Measurements from ENCODE around the gene ERBB4.

Gene ERBB4

DNA sequence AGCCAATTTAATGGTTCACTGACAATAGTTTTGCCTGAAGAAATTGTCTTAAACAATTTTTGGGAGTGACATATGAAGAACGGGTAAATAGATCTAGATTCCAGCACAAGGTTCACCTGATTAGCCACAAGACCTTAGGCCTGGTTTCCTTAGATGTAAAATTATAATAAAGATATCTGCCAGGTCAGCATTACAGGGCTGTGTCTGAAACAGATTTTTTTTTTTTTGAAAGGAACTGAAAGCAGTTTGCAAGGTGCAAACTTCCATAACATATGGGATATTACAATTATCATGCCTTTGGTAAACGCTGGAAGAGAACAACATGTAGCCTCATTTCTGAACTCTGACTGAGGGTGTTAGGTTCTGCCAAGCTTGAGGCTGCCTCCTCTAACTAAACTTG lies 599.4 kb downstream of the ERBB4 start:
- FAIRE-seq (no peak), DNase-seq (ENCODE audit: low spot score) (no peak)

DNA sequence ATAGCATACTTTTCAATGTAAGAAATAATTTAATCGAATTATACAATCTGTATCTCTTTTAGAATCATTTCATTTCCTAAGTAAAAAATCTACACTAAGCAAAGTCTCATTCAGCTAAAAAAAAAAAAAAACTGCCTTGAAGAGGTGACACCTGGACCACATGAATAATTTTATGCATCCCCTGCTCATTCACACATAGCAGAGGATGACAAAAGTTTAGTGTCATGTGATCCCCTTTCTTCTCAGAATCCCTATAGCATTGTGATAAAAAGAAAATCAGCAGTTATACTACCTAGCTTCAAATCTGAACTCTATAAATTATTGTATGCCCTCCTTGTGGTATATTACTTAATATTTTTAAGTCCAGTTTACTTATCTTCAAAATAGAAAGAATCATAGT lies 603.8 kb downstream of the ERBB4 start:
- FAIRE-seq = no peak
- DNase-seq (ENCODE audit: low spot score) = no peak

DNA sequence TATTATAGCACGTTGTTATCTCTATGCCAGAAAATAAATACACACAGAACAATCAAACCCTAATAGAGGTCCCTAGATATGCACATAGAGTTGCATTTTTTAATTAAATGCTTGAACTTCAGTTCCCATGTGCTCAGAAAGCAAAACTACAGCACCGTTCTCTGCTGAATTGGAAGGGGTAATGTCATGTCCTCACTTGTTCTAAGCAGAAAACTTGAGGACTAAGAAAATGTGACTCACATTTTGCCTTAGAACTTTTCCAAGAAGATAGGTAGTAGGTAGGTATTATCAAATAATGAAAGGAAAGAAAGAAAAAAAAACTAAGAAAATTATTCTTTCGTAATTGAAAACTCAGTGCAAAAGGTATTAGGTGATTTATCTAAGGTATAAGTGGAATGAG lies 607.3 kb downstream of the ERBB4 start:
- no peak for FAIRE-seq
- no peak for DNase-seq (ENCODE audit: low spot score)

DNA sequence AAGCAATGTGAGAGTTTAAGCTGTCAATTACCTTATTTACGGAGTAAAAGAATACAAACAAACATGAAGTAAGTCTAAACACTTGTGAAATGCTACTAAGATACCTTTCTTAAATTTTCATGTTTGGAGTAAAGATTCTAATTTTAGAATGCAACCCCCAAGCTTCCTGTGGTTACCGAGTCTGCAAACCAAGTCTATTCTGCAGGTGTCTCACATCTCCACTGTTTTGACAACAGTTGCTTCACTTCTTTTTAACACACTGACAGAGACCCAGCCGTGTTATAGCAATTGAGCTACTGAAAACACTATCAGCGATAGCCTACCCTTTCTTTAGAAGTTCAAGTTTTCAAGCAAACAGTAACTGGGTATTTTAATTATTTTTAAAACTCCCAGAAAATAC lies 608.3 kb downstream of the ERBB4 start:
- DNase-seq (ENCODE audit: low spot score) (no peak), FAIRE-seq (no peak)

DNA sequence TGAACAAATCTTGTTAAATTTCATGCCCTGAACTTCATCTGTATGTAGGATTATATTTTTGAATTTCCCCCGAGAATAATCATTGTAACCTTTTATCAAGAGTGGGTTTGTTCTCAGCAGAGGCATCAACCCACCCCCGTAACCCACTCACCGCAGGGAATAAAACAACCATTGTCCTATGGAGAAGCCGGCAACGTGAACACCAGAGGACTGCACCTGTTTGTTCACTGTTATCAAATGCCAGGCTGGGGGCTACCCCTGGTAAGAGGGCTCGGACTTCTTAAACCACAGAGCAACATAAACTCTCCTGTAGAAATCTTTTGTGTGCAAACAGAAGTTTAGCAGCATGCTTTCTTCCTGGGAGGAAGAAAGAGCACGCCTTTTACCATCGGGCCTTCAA lies 610.4 kb downstream of the ERBB4 start:
- DNase-seq (ENCODE audit: low spot score) (no peak), FAIRE-seq (no peak)

DNA sequence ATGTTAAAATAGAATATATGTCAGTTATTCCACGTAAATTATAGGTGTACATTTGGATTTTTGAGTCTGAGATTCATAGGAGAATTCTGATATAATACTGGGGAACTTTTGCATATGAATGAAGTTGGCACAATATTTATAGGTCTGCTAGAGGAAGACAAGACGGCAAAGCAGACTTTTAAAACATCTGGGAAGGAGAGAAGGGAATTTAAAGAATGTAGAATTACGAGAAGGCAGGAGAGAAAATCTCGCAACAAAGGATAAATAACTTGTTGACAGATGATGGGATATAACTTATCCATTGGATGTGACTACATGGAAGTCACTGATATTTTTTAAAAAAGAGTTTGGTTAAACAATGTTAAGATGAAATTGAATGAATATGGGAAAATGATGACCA lies 615.6 kb downstream of the ERBB4 start:
- no peak for DNase-seq (ENCODE audit: low spot score)
- no peak for FAIRE-seq

DNA sequence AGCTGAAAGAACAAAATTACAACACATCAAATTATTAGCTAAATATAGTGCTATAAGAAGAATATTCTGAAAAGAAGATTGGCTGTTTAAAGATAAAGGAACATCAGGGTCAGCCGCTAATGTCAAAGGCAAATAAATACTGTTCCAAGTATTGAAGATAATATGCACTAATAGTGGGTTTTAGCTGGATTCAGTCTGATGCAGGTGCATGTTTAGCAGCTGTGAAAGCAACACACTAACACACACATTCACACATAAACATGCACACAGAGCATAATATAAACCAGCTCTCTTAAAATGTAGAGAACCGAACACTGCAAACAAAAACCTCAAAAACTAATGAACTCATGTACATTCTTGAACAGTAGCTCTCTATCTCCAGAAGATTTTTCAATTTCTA lies 634.6 kb downstream of the ERBB4 start:
- DNase-seq (ENCODE audit: low spot score) = no peak
- no peak for FAIRE-seq

DNA sequence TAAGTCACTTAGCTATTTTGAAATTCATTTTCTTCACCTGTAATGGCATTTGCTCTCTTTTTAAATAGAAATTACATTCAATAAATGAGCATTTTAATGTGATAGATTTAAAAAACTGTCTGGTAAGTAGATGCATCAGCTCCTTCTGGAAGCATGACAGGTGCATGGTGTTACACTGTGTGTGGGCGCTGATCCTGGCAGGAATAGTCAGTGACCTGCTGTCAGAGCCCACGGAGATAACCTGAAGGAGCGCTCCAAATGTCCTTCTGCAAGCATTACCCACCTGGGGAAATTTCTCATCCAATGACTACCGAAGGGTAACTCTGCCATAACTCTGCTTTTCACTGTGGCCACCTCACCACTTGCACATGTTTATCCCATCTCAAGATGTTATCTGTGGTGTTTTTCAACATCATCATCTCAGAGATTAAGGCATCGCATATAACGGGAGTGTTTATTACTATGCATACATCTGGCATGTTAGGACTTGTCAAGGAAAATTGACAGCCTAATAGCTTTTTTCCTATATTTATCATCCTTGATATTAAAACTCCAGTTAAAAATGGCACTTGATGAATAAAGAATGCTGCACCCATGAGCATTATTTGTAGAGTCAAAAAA lies 637.3 kb downstream of the ERBB4 start:
- no peak for DNase-seq (ENCODE audit: low spot score)
- FAIRE-seq = no peak

DNA sequence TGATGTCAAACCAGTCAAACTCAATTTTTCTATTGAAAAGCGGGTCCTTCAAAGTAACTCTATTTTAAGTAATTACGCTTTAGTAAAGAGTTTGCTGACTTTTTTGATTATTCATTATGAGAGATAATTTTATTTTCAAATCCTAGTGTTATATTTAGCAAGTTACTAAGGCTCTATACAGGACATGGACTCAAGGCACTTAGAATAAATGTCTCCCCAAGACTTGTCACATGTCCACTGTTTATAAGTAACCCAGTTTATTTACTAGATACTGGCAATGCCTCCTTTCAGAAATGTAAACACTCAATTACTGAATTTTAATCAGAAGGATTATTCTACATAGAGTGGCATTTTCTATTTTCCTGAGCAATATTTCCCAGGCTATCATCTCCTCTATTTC lies 638.1 kb downstream of the ERBB4 start:
- FAIRE-seq (no peak), DNase-seq (ENCODE audit: low spot score) (no peak)

DNA sequence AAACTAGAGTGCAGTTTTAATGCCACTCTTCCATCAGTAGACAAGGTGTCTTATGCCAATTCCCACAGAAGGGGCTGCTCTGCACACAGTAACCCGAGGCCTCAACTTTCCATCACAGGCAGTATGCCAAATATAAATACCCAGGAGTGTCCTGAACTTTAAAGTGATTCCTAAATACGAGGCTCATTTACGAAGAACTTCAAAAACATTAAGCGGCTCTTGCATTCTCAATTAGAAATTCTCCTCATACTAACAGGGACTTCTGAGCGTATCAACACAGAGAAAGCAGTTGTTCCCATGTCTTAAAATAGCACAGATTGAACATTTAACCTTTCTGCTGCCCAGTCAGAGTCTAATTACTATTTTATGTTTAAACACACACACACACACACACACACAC lies 638.6 kb downstream of the ERBB4 start:
- DNase-seq (ENCODE audit: low spot score) (no peak), FAIRE-seq (no peak)

DNA sequence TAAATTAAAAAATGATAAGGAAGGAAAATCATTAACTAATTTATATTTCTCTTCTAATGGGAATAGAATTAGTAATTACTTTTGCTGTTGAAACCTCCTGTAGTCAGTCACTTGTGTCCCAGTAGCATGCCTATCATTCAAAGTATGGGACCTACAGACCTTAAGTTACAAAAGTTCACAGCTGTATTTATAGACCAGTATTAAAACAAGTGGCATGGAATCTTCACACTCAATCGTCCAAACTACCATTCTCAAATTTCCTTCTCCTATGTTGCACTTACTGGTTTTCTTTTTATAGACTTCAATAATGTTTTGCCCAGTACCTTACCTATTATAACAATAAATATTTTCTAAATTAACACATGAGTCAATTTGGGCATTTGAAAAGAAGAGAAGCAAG lies 639.9 kb downstream of the ERBB4 start:
- FAIRE-seq = no peak

DNA sequence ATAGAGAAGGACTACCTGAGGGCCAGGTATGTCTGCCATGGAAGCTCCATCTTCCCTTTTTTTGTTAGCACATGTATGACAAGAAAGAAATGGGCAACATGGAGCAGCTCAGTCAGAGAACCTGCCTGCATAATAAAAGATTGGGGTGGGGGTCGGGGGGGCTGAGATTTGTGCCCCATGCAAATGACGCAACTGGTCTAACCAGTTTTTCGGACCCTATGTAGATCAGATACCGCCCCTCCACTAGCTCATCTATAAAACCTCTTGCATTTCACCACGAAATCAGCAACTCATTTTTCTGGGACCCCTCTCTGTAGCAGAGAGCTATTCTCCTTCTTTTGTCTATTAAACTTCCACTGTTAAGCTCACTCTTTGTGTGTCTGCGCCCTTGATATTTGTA lies 657.2 kb downstream of the ERBB4 start:
- FAIRE-seq (no peak), DNase-seq (ENCODE audit: low spot score) (no peak)

More for the DNA sequence above, 639.9 kb downstream of the ERBB4 start:
- DNase-seq (ENCODE audit: low spot score) = no peak

DNA sequence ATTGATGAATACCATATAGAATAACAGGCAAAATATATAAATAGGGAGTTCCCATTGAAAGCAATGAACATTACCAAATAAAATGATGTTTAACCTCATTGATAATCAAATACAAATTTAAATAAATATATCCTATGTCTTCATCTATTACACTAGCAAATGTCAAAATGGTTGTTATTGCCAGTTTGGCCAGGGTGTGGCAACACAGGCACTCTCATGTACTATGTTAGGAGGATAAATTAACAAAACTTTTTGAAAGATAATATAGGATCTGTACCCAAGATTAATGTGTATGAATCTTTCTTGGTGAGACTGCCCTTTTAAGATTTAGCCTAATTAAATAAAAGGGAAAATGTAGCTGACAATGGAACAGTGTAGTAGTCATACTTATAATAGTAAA lies 659.3 kb downstream of the ERBB4 start:
- DNase-seq (ENCODE audit: low spot score) (no peak), FAIRE-seq (no peak)

DNA sequence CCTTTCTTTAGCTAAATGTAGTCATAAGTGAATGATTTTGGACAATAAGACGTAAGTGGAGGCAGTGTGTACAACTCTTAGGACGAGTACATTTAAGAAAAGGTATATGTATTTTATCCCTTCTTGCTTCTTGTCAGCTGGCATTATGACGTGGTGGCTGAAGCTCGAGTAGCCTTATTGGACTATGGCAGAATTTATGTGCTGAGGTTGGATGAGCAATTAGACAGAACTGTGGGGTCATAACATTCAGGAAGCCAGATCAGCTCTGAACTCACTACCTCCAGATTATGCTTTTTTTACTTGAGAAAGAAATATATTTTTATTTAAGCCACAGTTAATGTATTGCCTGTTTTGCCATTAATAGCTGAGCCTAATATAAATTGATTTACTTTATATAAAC lies 661.5 kb downstream of the ERBB4 start:
- FAIRE-seq (no peak), DNase-seq (ENCODE audit: low spot score) (no peak)

DNA sequence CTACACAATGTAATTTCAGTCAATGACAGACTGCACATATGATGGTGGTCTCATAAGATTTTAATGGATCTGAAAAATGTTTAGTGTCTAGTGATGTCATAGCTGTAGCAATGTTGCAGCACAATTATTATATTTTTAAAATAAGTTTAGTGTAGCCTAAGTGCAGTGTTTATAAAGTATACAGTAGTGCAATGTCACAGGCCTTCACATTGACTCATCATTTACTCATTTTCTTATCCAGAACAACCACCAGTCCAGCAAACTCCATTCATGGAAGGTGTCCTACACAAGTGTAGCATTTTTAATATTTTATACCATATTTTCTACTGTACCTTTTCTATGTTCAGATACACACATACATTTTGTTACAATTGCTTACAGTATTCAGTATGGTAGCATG lies 663.1 kb downstream of the ERBB4 start:
- no peak for FAIRE-seq
- no peak for DNase-seq (ENCODE audit: low spot score)

DNA sequence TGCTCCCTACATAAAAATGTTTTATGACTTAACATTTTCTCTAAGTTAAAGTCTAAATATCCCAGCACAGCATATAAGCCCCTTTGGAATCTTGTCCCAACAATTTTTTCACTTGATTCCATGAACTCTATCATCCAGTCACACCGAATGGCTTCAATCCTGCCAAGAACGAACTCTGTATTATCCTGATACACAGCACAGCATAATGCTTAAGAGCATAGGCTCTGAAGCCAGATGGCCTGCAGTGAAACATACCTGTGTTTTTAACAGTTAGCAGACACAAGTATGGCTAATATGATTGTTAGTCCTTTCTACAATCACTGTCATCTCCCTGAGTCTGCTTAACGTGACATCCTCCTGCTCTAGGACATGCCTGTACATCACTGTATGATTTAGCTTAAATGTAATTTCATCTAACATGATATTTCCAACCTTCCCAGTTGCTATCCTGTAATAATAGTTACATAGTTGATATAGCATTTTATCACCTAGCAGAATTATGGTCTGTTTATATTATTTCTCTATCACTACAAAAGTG lies 669.5 kb downstream of the ERBB4 start:
- FAIRE-seq = no peak
- DNase-seq (ENCODE audit: low spot score) = no peak

DNA sequence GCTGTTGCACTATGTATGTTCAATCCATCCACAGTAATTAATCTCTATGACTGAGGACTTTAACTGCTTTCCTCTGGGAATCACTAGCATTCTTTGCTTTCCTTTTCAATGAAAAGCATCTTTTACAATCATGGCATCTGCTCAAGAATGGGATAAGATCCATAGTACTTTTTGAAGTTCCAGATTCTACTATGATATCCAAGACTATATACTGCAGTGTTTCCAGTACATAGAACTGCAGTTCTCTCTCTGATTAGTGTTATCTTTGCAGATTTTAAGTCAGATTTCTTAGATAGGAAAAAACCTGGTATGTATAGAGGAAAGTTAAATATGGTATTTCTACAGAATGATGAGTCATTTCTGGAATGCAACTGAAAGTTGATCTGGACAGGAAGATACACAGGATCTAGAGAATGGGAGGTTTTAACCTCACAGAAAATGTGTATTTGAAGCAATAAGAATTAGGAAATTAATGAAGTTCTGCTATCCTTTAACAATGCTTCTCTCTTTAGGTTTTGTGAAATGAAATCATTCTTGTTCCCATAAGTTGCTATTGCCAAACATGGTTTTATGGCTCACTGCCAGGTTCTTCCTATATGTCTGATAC lies 670.7 kb downstream of the ERBB4 start:
- peak; percentile 6 for DNase-seq (ENCODE audit: low spot score)
- no peak for FAIRE-seq

DNA sequence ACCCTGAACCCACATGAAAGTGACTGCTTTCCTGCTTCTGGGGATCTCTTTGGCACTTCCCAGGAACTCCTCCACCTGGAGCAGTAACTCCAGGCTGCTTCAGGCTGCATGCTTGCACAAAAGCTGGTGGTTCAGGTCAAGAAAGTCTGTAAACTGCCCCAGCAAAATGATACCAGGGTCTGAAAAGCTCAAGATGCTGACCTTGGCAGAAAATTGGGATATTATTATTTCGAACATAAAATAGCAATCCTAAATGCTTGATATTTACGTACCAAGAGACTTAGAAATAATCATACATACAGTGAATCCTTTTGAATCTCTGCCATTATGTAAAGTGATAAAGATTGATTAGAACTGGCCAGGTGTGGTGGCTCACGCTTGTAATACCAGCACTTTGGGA lies 674.3 kb downstream of the ERBB4 start:
- no peak for FAIRE-seq
- no peak for DNase-seq (ENCODE audit: low spot score)

DNA sequence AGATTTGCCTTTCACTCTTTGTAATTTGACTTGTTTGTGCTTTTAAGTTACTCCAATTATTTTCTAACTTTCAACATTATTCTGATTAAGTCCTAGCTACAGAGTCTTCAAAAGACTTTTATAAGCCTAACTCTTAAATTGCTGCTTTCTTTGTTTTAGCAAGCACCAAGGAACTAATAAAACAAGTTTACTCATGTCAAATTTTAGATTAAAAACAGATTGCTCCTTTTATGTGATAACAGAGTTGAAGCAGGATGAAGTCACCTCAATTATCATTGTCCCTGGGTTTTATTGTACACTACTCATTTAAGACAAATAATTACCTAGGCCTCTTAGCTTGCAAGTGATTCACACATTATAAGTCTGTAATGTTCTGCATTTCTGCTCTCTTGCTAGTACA lies 678.4 kb downstream of the ERBB4 start:
- no peak for DNase-seq (ENCODE audit: low spot score)
- no peak for FAIRE-seq

DNA sequence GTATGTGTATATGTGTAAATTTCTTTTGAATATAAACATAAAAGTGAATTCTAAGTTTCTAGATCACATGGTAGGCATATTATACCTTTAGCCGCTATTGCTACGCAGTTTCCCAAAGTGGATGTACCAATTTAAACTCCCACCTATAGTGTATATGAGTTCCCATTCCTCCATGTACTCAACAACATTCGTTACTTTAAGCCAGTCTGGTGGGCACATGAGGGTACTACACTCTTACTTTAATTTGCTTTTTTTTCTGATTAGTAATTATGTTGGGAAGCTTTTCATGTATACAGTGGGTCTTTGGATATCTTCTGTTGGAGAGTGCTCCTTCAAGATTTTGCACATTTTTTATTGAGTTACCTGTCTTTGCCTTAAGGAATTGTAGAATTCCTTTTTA lies 683.8 kb downstream of the ERBB4 start:
- no peak for DNase-seq (ENCODE audit: low spot score)
- no peak for FAIRE-seq

DNA sequence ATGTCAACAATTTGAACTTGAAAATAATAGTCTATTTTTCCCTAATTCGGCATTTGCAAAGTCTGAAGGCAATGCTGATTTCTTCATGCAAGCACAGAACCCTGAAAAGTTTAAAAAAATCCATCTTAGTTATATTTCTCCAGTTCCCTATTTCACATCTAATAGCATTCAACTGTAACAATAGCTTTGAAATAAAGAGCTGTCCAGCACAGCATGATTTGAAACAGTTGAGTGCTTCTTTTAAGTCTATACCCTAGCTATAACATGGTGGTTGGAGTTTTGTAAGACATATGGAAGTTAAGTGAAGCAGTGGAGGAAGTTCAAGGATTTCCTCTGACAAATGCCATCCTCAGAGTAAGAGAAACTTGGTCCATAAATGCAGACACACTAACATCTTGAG lies 691.9 kb downstream of the ERBB4 start:
- no peak for FAIRE-seq
- no peak for DNase-seq (ENCODE audit: low spot score)

DNA sequence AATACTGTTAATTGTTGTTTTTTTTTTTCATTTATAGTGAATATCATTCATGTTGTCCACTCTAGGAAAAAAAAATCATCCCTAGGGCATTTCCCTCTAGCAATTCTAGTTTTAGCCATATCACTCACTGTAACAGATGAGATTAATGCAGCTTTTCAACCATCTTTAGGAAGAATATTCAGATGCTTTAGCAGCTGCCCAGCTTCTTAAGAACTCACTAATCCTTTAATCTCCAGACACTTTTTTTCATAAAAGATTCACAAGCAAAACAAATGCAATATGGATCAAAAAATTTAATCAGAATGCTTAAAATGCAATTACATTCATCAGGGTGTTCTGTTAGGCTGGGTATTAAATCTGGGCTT lies 692.6 kb downstream of the ERBB4 start:
- no peak for DNase-seq (ENCODE audit: low spot score)
- FAIRE-seq = no peak

DNA sequence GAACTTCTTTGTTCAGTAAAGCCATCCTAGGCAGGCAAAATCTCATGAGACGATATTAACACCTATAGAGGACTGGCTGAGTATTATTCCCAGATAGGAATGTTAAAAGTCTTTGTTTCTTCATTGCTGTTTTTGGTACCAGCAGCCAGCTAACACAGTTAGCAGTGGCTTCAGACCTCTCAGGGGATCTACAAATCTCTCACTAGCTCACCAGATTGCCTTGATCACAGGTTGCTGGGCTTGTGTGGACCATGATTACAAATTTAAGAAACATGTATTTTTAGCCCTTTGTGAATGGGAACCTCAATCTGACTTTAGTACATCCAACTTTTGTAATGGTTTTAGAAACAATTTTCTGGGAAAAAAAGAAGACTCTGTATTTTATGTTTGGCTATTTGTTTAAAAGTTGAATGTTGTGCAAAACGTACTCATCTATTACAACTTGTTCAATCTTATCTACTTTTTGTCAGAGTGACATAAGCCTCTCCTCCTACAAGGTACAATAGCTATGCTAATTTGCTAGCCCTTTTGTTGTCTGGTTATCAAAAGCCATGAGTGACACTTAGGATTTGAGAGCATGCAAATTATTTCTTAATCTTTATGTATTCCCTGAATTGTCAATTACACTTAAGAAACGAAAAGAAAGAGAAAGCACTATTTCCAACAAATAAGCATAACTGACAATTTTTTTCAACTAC lies 693.1 kb downstream of the ERBB4 start:
- FAIRE-seq = no peak
- DNase-seq (ENCODE audit: low spot score) = no peak

Measured in urothelium cell line (cell line).